H1 (cell line): ENCODE measurements around the gene TBC1D17. TPM values are rescaled to one million over a fixed set of nuclear protein-coding genes. Genes with fewer than 3 reads are reported as not detected.

Source experiments
- ASH2L ChIP-seq: fragments of 200-600, 300-600 bp; sonication (generic); IDR thresholded peaks from one replicate; pipeline ENCODE4 v1.7.1; 2017; ENCODE audit warnings: low read length
- BACH1 ChIP-seq: IDR thresholded peaks from 2 replicates; pipeline ENCODE4 v1.6.1; 2012; ENCODE audit warnings: low read length, improper control_type of control experiment
- BCL11A ChIP-seq, 2 experiments: IDR thresholded peaks; one replicate each; pipeline ENCODE4 v1.6.1; 2011; ENCODE audit warnings: low read depth in 2 of 2, low read length in 2 of 2, mild to moderate bottlenecking in 2 of 2
- CHD1 ChIP-seq: IDR thresholded peaks from 2 replicates; pipeline ENCODE4 v1.6.1; 2012; ENCODE audit warnings: low read depth, low read length, improper control_type of control experiment
- CHD7 ChIP-seq: fragments of 300-600 bp; sonication (generic); IDR thresholded peaks from 2 replicates; pipeline ENCODE4 v1.7.1; 2012; ENCODE audit warnings: low read length, moderate library complexity, mild to moderate bottlenecking, inconsistent platforms; ENCODE audit not compliant: insufficient replicate concordance
- CTCF ChIP-seq, 3 experiments: IDR thresholded peaks; 1 replicate in 2 of 3; 2 replicates in 1 of 3; pipeline versions ENCODE4 v1.5.1 to v1.6.1; 2011; ENCODE audit warnings: low read length in 3 of 3, mild to moderate bottlenecking in 3 of 3, inconsistent platforms in 2 of 3, low read depth in 1 of 3, moderate library complexity in 1 of 3; ENCODE audit not compliant: insufficient read depth in 1 of 3; ENCODE audit errors: control extremely low read depth in 1 of 3
- HDAC6 ChIP-seq: IDR thresholded peaks from one replicate; pipeline ENCODE4 v1.7.1; 2012; ENCODE audit warnings: low read depth, mild to moderate bottlenecking, inconsistent platforms, low read length, moderate library complexity
- POU5F1 ChIP-seq: IDR thresholded peaks from 2 replicates; pipeline ENCODE4 v1.6.1; 2011; ENCODE audit warnings: low read depth, mild to moderate bottlenecking, low read length, moderate library complexity
- SP1 ChIP-seq: IDR thresholded peaks from 2 replicates; pipeline ENCODE4 v1.6.1; 2011; ENCODE audit warnings: low read depth, low read length
- polyA plus RNA-seq, 7 experiments: library from polyadenylated mRNA; depleted of rRNA in 3 of 7; stranded (reverse) in 5 of 7; unstranded in 2 of 7; fragments of >200 nt in 5 of 7; fragments of 200-250 nt in 2 of 7; gene quantifications; 1 replicate in 5 of 7; 2 replicates in 1 of 7; 4 replicates in 1 of 7; pipeline versions ENCODE4 v1.2.1 to v1.2.3, GENCODE V29; 2011 to 2013; ENCODE audit warnings: missing spikeins in 2 of 7, mixed read lengths in 2 of 7
- total RNA-seq: library from RNA; stranded (reverse); fragmentation: NEBNext Ultra II Directional; extraction: Animal tissue kit (Norgen Biotek cat#: 25700); gene quantifications from 2 replicates; pipeline ENCODE4 v1.2.1, GENCODE V29; 2021

The TBC1D17 gene
- total and polyA plus RNA-seq, 2 of the 8 experiments (the other 6 are each of a cell fraction or from before 2014, with no cell fraction given), result 30.3 to 44.9 TPM

DNA sequence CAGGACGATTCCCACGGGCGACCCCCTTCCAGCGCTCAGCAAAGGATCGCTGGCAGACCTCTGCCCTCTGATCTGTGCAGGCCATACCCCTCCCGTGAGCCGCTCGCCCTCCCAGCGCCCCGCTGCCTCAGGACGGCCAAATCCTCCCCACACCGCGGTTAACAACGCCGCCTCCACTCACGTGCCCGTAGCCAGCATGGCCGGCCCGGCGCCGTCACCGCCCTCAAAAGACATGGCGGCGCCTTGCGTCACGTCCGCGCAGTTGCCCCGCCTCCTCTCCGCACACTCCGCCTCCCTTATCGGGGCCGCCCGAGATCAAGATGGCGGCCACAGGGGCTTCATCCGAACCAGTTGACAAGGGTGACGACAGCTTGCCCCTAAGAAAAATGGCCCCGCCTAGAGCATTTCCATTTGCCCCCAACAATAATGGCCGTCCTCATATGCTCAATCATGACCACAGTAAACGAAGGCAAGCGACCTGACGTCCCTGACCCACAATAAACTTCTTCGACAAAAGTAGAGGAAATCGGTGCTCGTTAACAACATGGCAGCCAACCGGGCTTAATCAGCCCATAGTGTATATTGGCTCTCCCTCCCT is 981 bp upstream of the TBC1D17 start (continued):
- no peak for TF ChIP-seq CHD7
- no peak for TF ChIP-seq CTCF (IDR thresholded peaks at IDR 0.05; ENCODE audit: control extremely low read depth in 1 of 3, insufficient read depth in 1 of 3, low read depth in 1 of 3, low read length in 3 of 3)
- TF ChIP-seq CHD1, result no peak
- no peak for TF ChIP-seq BCL11A (IDR thresholded peaks at IDR 0.05; ENCODE audit: low read depth in 2 of 2, low read length in 2 of 2)
- peak; percentile 74 for TF ChIP-seq ASH2L
- TF ChIP-seq SP1, result no peak
- no peak for TF ChIP-seq POU5F1
- no peak for TF ChIP-seq HDAC6
- no peak for TF ChIP-seq BACH1
